ENCODE measurements around the gene H3-3A. TPM values are rescaled to one million over a fixed set of nuclear protein-coding genes. Genes with fewer than 3 reads are reported as not detected.

The H3-3A gene
- total RNA-seq, 2 donors from 2014 or later = 244 to 279 TPM

- no peaks in the 10 kb centered on the region for H3K27me3 ChIP-seq
- H3K9me3 ChIP-seq = no peaks in the 10 kb centered on the region
- TF ChIP-seq, protein P1, sequence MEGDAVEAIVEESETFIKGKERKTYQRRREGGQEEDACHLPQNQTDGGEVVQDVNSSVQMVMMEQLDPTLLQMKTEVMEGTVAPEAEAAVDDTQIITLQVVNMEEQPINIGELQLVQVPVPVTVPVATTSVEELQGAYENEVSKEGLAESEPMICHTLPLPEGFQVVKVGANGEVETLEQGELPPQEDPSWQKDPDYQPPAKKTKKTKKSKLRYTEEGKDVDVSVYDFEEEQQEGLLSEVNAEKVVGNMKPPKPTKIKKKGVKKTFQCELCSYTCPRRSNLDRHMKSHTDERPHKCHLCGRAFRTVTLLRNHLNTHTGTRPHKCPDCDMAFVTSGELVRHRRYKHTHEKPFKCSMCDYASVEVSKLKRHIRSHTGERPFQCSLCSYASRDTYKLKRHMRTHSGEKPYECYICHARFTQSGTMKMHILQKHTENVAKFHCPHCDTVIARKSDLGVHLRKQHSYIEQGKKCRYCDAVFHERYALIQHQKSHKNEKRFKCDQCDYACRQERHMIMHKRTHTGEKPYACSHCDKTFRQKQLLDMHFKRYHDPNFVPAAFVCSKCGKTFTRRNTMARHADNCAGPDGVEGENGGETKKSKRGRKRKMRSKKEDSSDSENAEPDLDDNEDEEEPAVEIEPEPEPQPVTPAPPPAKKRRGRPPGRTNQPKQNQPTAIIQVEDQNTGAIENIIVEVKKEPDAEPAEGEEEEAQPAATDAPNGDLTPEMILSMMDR (IDR thresholded peaks at IDR 0.05) = no peak
- peaks cover 19% of the 10 kb centered on the region for H3K36me3 ChIP-seq
- peak overlapping the region; percentile 94 to 99 for H3K27ac ChIP-seq
- peak; percentile 62 for DNase-seq (ENCODE audit: low spot score)
- H3K4me3 ChIP-seq = peak overlapping the region; percentile 75 to 81
- H3K4me1 ChIP-seq = peaks cover 0 to 48% of the 10 kb centered on the region in 2 donors
These were observed 884 bp downstream of the H3-3A start for GRCh38 chr1:226063224-226063976.

- DNase-seq (ENCODE audit: low spot score) = no peak
- Histone ChIP-seq H3K27ac (peak overlapping the region; percentile 94 to 99), H3K9me3 (no peaks in the 10 kb centered on the region), H3K4me3 (peak overlapping the region; percentile 75 to 81), H3K4me1 (peaks cover 0 to 53% of the 10 kb centered on the region in 2 donors), H3K36me3 (peaks cover 26% of the 10 kb centered on the region), H3K27me3 (no peaks in the 10 kb centered on the region)
- TF ChIP-seq, protein P1 (IDR thresholded peaks at IDR 0.05) = peak; percentile 66 to 70
These were observed 1.7 kb downstream of the H3-3A start for GRCh38 chr1:226063977-226064815.

GRCh38 chr1:226064816-226065248, 2.3 kb downstream of the H3-3A start:
- H3K4me1 ChIP-seq = peaks cover 0 to 53% of the 10 kb centered on the region in 2 donors
- H3K9me3 ChIP-seq = no peaks in the 10 kb centered on the region
- peak overlapping the region; percentile 14 to 94 for H3K27ac ChIP-seq
- H3K36me3 ChIP-seq = peaks cover 32% of the 10 kb centered on the region
- DNase-seq (ENCODE audit: low spot score) = no peak
- no peaks in the 10 kb centered on the region for H3K27me3 ChIP-seq
- TF ChIP-seq, protein P1 (IDR thresholded peaks at IDR 0.05) = peak; percentile 26 to 54
- peak overlapping the region; percentile 75 to 81 for H3K4me3 ChIP-seq

- no peaks in the 10 kb centered on the region for H3K27me3 ChIP-seq
- H3K27ac ChIP-seq = no peak overlapping the region
- H3K36me3 ChIP-seq = peaks cover 46% of the 10 kb centered on the region
- DNase-seq (ENCODE audit: low spot score) = no peak
- TF ChIP-seq, protein P1 (IDR thresholded peaks at IDR 0.05) = no peak
- peaks cover 0 to 50% of the 10 kb centered on the region in 2 donors for H3K4me1 ChIP-seq
- no peak overlapping the region for H3K4me3 ChIP-seq
- no peaks in the 10 kb centered on the region for H3K9me3 ChIP-seq
These were observed 4.0 kb downstream of the H3-3A start for GRCh38 chr1:226066415-226067078.

DNA sequence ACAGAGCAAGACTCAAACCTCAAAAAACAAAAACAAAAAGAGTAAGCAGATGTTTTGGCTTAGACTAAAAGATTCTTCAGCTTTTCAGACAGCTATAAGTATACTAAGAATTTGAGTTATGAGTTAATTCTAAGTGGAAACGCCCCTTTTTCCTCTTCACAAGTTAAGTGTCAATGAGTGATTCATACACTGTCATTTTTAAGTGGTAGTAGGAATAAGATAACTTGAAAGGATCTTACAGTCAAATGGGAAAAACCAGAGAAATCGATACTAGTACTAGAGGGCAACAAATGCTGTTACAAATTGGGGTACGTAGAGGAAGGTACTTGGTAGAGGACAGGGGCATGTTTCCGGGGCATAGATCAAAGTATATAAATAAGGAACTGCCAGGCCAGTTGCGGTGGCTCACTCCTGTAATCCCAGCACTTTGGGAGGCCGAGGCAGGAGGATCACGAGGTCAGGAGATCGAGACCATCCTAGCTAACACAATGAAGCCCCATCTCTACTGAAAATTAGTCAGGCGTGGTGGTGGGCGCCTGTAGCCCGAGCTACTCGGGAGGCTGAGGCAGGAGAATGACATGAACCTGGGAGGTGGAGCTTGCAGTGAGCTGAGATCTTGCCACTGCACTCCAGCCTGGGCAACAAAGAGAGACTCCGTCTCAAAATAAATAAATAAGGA, 7.4 kb downstream of the H3-3A start:
- peaks cover 0 to 45% of the 10 kb centered on the region in 2 donors for H3K4me1 ChIP-seq
- H3K27me3 ChIP-seq = no peaks in the 10 kb centered on the region
- H3K4me3 ChIP-seq = no peak overlapping the region
- no peak overlapping the region for H3K27ac ChIP-seq
- H3K36me3 ChIP-seq = peaks cover 57% of the 10 kb centered on the region
- DNase-seq (ENCODE audit: low spot score) = no peak
- TF ChIP-seq, protein P1 (IDR thresholded peaks at IDR 0.05) = no peak
- H3K9me3 ChIP-seq = no peaks in the 10 kb centered on the region

All from right atrium auricular region (tissue), 2 donors.